Pancreas (tissue), 10 donors: ENCODE results near the gene CDC25C. TPM values are rescaled to one million over a fixed set of nuclear protein-coding genes. Genes with fewer than 3 reads are reported as not detected.

ENCODE experiments used
- ATAC-seq, 4 donors: fragments of 200-7000 bp; cut with Tn5 transposase; one replicate each; pipeline versions ENCODE4 v1.8.0 to v1.9.1; 2020; ENCODE audit warnings: mild to moderate bottlenecking in 4 of 4, moderate library complexity in 4 of 4
- DNase-seq, 6 donors: peaks; one replicate each; pipeline ENCODE4 v3.0.0-alpha.2; 2020
- FAIRE-seq: peaks from 2 replicates; lab custom pipeline; 2012; peaks lifted over from hg19 to GRCh38; lab: Jason Lieb, UNC
- H3K27ac ChIP-seq, 4 donors: fragments of 200-600 bp; sonication (generic); 1 replicate in 3 of 4; 2 replicates in 1 of 4; pipeline versions ENCODE4 v1.5.0 to v1.8.0; 2020
- H3K27me3 ChIP-seq, 4 donors: fragments of 200-600 bp; one replicate each; pipeline ENCODE4 v1.8.0; 2021
- H3K36me3 ChIP-seq, 3 donors: fragments of 200-600 bp; sonication (generic) in 1 of 3; one replicate each; pipeline versions ENCODE4 v1.5.0 to v1.8.0; 2020 to 2021
- H3K4me1 ChIP-seq, 3 donors: fragments of 200-600 bp; one replicate each; pipeline ENCODE4 v1.8.0; 2021
- H3K4me3 ChIP-seq, 4 donors: fragments of 200-600 bp; sonication (generic) in 2 of 4; one replicate each; pipeline versions ENCODE4 v1.5.0 to v1.8.0; 2020 to 2021
- H3K9me3 ChIP-seq, 4 donors: fragments of 200-600 bp; one replicate each; pipeline ENCODE4 v1.8.0; 2021
- WGBS, 2 donors: extraction: QIAGEN DNeasy Blood & Tissue Kit; methylation state at CpG; one replicate each; pipeline ENCODE4 v1.1.7; 2013; 5-methylcytosine and 5-hydroxymethylcytosine counted together
- intact Hi-C, 3 donors: fragments of 100-400 bp; cut with DNase I; formaldehyde crosslinking; loops; one replicate each; pipeline versions ENCODE4 v1.11.1 to v1.14.2; 2022
- polyA plus RNA-seq, 2 donors: library from polyadenylated mRNA; stranded (reverse); fragments of 200-250 nt; gene quantifications; one replicate each; pipeline ENCODE4 v1.2.3, GENCODE V29; 2013
- total RNA-seq, 6 donors: library from RNA; stranded (reverse); fragmentation: NEBNext Ultra II Directional in 4 of 6; extraction: Animal tissue kit (Norgen Biotek cat#: 25700) in 4 of 6; gene quantifications; one replicate each; pipeline versions ENCODE4 v1.2.1 to v1.2.4, GENCODE V29; 2021 to 2023
- TF ChIP-seq, protein P1 (sequence below), 4 donors: fragments of 200-600 bp; sonication (generic) in 3 of 4; IDR thresholded peaks; one replicate each; pipeline versions ENCODE4 v1.5.0 to v1.8.0; 2021; ENCODE audit warnings: antibody characterized with exemption in 4 of 4
- donor health status: healthy with polysubstance abuse.
- donor health status: DM: no; HTN: no; CAD: no; lungs with moderate emphysema.
- donor health status: DM: no; HTN: no; CAD: no.
- donor health status: control.
- donor health status: control.
- donor health status: Bipolar disorder and iron deficiency.
- donor health status: DM: yes; HTN: yes; CAD: no.
- donor health status: DM: no; HTN: no; CAD: no.
- donor health status: DM: no; HTN: no; CAD: no.
- donor health status: DM: yes; HTN: yes; CAD: no.

Gene CDC25C
- total and polyA plus RNA-seq, 8 donors = 0.09 to 0.19 (median 0.13) TPM; not detected in 4

DNA sequence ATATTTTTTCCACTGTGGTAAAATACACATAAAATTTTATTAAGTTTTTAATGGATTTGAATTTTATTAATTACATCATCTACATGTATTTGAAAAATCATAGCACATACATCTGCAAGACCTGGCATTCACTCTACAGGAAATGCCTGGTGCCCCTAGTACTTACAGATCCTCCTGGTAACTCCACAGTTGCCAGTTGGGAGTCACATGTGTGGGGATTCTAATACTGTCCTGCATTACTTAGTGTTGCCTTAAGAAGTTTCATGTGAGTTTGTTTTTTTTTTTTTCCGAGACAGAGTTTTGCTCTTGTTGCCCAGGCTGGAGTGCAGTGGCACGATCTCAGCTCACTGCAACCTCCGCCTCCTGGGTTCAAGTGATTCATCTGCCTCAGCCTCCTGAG lies 38.9 kb upstream of the CDC25C start:
- Histone ChIP-seq H3K36me3 (peaks cover 0 to 26% (median 0%) of the 10 kb centered on the region in 3 donors), H3K27me3 (no peaks in the 10 kb centered on the region), H3K27ac (no peak overlapping the region), H3K4me3 (no peak overlapping the region), H3K4me1 (peaks cover 0 to 11% (median 7%) of the 10 kb centered on the region in 3 donors), H3K9me3 (no peaks in the 10 kb centered on the region)
- no peak for ATAC-seq
- no peak for FAIRE-seq
- TF ChIP-seq, protein P1, sequence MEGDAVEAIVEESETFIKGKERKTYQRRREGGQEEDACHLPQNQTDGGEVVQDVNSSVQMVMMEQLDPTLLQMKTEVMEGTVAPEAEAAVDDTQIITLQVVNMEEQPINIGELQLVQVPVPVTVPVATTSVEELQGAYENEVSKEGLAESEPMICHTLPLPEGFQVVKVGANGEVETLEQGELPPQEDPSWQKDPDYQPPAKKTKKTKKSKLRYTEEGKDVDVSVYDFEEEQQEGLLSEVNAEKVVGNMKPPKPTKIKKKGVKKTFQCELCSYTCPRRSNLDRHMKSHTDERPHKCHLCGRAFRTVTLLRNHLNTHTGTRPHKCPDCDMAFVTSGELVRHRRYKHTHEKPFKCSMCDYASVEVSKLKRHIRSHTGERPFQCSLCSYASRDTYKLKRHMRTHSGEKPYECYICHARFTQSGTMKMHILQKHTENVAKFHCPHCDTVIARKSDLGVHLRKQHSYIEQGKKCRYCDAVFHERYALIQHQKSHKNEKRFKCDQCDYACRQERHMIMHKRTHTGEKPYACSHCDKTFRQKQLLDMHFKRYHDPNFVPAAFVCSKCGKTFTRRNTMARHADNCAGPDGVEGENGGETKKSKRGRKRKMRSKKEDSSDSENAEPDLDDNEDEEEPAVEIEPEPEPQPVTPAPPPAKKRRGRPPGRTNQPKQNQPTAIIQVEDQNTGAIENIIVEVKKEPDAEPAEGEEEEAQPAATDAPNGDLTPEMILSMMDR (IDR thresholded peaks at IDR 0.05) = no peak
- no peak for DNase-seq
- WGBS, 2 donors = 90 to 95% methylated on average over 3 of the region's 3 CpGs
- intact Hi-C loops = no loop called here

DNA sequence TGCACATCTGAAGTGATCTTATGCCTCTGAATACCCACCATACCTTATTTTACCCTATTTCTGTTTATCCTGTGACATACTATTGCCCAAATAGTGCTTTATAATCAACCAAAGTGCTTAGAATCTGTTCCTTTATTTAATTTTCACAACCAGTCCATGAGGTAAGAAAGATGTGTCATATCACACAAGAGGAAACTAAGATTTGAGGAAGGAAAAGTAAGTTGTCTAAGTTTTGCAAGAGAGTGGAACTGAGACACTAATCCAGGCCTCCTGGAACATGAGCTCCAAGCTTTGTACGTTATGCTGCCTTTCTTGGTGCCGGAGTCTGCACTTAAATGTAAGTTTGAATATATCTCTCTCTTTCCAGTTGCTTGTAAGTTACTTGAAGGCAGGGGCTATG lies 38.1 kb upstream of the CDC25C start:
- H3K27ac ChIP-seq = peak overlapping the region in 1 of 4 donors; percentile 17
- H3K4me1 ChIP-seq = peaks cover 0 to 11% (median 7%) of the 10 kb centered on the region in 3 donors
- FAIRE-seq (no peak), ATAC-seq (peak in 2 of 4 donors; percentile 60 to 76), DNase-seq (no peak)
- no peak overlapping the region for H3K4me3 ChIP-seq
- intact Hi-C loops = no loop called here
- TF ChIP-seq, protein P1 (IDR thresholded peaks at IDR 0.05) = no peak
- H3K36me3 ChIP-seq = peaks cover 0 to 18% (median 0%) of the 10 kb centered on the region in 3 donors
- H3K27me3 ChIP-seq = no peaks in the 10 kb centered on the region
- 60 to 91% methylated on average over 2 of the region's 2 CpGs for WGBS, 2 donors
- H3K9me3 ChIP-seq = no peaks in the 10 kb centered on the region

DNA sequence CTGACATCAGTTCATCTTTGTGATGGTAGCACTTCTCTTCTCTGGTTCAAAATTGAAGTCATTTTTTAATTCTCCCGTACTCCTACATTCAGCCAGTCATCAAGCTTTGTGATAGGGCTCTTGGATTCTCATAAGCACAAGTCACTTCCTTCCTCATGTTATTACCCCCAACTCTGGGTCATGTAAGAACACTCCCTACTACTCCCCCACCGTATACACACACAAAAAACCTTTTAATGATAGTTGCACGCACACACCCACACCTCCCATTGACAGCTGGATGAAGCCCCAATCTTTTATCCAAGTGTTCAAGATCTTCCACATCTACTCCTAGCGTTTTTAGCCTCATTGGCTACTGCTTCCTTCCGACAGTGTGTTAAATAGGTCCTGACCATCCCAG lies 37.7 kb upstream of the CDC25C start:
- peaks cover 0 to 11% (median 7%) of the 10 kb centered on the region in 3 donors for H3K4me1 ChIP-seq
- FAIRE-seq (no peak), DNase-seq (no peak), ATAC-seq (peak in 2 of 4 donors; percentile 27 to 62)
- 76 to 78% methylated on average over 5 of the region's 5 CpGs for WGBS, 2 donors
- H3K36me3 ChIP-seq = peaks cover 0 to 14% (median 0%) of the 10 kb centered on the region in 3 donors
- no peaks in the 10 kb centered on the region for H3K9me3 ChIP-seq
- no peak overlapping the region for H3K4me3 ChIP-seq
- intact Hi-C loops = no loop called here
- H3K27ac ChIP-seq = peak overlapping the region in 1 of 4 donors; percentile 17
- TF ChIP-seq, protein P1 (IDR thresholded peaks at IDR 0.05) = no peak
- no peaks in the 10 kb centered on the region for H3K27me3 ChIP-seq

DNA sequence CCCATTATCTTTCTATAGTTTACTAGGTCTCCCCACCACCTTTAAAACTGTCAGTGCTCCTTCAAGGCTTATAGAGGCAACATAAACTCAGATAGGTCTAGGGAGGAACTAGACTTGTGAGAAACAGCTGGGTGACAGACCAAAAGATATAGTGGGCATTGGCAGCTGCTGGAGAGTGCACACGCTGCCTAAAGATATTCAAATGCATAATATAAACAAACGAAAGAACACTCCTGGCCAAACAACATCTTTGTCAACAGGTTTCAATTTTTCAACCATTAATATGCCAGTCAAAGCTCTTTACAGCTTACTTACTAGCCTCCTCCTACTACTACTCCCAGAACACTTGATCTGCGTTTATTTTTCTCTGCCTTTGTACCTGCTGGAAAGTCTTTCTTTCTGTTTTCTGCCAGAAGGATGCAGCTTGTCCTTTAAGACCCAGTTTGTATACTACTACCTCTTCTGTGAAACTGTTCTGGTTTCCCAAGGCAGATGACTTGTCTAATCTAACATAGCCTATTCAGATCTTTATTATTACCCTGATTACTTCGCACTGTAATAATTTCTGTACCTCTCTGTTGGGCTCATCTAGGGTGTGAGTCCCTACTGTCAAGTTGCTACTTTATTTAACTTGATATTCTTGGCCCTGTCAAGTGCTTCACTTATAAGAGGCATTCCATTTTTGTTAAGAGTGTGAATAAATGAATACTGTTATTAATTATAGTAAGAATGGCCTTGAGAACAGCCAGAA lies 35.2 kb upstream of the CDC25C start:
- DNase-seq = no peak
- Histone ChIP-seq H3K27ac (no peak overlapping the region), H3K9me3 (no peaks in the 10 kb centered on the region), H3K4me1 (peaks cover 0 to 11% (median 7%) of the 10 kb centered on the region in 3 donors), H3K27me3 (no peaks in the 10 kb centered on the region), H3K36me3 (no peaks in the 10 kb centered on the region), H3K4me3 (no peak overlapping the region)
- TF ChIP-seq, protein P1 (IDR thresholded peaks at IDR 0.05) = no peak
- ATAC-seq = peak in 3 of 4 donors; percentile 17 to 40 (median 28)
- intact Hi-C loops = no loop called here
- WGBS, 2 donors = 36 to 38% methylated on average over 4 of the region's 4 CpGs
- no peak for FAIRE-seq

DNA sequence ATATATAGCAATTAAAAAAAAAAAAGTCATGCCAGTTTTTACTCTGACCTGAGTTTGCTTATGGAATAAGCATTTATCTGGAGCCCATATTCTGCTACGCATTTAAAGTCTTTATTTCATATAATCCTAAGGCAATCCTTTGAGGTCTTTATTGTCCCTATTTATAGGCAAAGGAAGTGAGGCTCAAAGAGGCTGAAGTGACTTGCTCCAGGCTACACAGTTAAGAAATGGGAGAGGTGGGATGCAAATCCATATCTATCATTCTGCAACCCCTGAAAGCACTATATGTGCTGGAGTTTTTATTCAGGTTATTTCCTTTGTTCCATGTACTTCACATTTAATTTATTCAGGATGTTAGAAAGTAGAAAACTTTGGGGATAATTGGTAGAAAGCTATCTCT lies 33.0 kb upstream of the CDC25C start:
- no peak for FAIRE-seq
- no peak for DNase-seq
- Histone ChIP-seq H3K36me3 (no peaks in the 10 kb centered on the region), H3K4me1 (peaks cover 0 to 11% (median 7%) of the 10 kb centered on the region in 3 donors), H3K27me3 (no peaks in the 10 kb centered on the region), H3K27ac (no peak overlapping the region), H3K4me3 (no peak overlapping the region), H3K9me3 (no peaks in the 10 kb centered on the region)
- ATAC-seq = no peak
- TF ChIP-seq, protein P1 (IDR thresholded peaks at IDR 0.05) = no peak
- WGBS, 2 donors = 98% methylated on average over 1 of the region's 1 CpG
- intact Hi-C loops = no loop called here
